SKM-1 (cell line): ENCODE measurements around the gene DLGAP4.
A peak's percentile ranks its signal among the peaks of the same experiment; 100 is the strongest.
"Not testable (repeated sequence)": the region's sequence is repeated elsewhere in the genome, so short reads cannot be mapped to it uniquely, and the experiment has no call there.

Experiments
- DNase-seq: peaks from one replicate; lab custom pipeline; 2025; ENCODE audit not compliant: unreplicated experiment; lab: John Stamatoyannopoulos, UW

Gene DLGAP4

DNA sequence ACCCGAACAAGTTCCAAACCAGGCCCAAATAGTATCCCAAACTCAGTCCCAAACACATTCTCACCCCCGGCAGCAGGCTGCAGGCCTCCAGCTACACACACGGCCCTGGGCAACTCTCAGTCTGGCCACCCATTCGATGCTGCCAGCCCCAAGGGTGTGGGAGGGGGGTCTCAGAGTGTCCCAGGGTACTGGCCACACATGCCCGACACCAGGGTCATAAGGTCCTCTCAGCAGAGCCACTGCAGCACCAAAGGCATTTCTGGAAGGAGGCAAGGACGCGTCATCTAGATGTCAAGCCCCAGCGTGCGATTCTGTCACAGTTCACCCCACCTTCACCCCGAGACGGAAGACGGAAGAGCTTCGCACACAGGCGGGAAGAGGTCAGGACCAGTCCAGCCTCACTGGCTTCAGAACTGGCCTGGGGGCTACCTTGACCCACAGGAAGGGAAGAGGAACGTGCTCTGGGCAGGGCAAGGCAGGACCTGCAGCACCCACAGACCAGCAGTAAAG, 244.7 kb downstream of the DLGAP4 start:
- DNase-seq: no peak

DNA sequence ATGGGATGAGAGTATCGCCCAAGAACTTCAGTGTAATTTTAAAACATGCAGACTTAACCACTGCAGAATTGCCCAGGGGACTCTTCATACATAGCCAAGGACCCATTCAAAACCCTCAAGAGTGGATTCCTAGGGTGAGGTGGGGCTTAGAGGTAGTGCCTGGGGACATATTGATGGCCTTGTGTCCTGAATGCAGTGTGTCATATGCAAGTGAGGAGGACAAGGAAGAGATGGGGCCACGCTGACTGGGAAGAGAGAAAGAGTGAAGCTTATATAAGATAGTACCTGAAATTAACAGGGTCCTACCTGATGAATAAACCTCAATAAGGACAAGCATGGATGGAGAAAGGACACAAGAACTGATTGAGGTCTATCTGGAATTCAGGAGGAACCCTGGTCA, 249.1 kb downstream of the DLGAP4 start:
- DNase-seq: no peak

DNA sequence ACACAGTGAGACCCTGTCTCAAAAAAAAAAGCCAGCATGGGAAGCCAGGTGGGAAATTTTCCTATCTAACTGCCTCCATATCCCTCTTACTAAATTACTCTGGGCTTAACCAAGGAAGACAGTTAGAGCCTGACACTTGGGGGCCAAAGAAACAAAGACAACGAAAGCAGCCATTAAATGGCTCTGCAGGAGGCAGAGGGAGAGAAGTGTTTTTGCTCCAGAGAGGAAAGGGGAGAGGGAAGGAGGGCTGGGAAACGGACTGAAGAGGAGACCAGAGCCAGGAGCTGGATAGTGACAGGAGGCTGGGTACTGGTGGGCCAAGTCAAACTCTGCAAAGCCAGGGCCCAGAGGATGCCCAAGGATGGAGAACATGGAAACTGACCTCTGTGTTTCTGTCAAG, 256.6 kb downstream of the DLGAP4 start:
- no peak for DNase-seq

DNA sequence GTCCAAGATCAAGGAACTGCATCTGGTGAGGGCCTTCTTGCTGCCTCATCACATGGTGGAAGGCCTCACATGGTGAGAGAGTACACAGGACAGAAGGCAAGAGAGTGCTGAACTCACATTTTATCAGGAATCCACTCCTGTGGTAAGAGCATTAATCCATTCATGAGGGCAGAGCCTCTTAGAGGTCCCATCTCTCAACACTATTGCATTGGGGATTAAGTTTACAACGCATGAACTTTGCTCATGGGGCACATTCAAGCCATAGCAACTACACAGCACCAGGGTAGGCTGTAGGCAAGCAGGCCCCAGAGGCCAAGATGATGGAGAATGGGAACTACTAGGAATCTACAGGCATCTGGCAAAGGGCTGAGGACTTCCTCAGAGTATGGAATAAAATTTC, 257.2 kb downstream of the DLGAP4 start:
- DNase-seq: no peak

DNA sequence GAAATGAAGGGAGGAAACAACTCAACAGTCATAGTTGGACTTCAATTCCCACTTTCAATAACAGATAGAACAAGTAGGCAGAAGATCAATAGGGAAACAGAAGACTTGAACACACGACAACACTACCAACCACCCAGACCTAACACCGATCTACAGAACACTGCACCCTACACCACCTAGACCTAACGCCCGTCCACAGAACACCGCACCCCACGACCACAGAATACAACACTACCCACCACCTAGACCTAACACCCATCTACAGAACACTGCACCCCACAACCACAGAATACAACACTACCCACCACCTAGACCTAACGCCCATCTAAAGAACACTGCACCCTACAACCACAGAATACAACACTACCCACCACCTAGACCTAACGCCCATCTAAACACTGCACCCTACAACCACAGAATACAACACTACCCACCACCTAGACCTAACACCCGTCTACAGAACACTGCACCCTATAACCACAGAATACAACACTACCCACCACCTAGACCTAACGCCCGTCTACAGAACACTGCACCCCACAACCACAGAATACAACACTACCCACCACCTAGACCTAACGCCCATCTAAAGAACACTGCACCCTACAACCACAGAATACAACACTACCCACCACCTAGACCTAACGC, 258.1 kb downstream of the DLGAP4 start:
- DNase-seq: not testable (repeated sequence)

DNA sequence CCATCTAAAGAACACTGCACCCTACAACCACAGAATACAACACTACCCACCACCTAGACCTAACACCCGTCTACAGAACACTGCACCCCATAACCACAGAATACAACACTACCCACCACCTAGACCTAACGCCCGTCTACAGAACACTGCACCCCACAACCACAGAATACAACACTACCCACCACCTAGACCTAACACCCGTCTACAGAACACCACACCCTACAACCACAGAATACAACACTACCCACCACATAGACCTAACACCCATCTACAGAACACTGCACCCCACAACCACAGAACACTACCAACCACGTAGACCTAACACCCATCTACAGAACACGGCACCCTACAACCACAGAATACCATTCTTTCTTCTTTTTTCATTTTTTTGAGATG, 258.6 kb downstream of the DLGAP4 start:
- DNase-seq: not testable (repeated sequence)

DNA sequence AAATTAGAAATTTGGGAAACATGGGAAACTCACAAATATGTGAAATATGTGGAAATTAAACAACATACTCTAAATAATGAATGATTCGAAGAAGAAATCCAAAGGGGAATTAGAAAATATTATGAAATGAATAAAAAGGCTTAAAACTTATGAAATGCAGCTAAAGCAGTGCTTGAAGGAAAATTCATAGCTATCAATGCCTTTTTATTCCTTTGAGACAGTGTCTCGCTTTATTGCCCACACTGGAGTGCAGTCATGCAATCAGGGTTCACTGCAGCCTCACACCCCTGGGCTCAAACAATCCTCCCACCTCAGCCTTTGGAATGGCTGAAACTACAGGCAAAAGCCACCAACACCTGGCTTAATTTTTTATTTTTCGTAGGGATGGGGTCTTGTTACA, 259.4 kb downstream of the DLGAP4 start:
- DNase-seq: no peak

DNA sequence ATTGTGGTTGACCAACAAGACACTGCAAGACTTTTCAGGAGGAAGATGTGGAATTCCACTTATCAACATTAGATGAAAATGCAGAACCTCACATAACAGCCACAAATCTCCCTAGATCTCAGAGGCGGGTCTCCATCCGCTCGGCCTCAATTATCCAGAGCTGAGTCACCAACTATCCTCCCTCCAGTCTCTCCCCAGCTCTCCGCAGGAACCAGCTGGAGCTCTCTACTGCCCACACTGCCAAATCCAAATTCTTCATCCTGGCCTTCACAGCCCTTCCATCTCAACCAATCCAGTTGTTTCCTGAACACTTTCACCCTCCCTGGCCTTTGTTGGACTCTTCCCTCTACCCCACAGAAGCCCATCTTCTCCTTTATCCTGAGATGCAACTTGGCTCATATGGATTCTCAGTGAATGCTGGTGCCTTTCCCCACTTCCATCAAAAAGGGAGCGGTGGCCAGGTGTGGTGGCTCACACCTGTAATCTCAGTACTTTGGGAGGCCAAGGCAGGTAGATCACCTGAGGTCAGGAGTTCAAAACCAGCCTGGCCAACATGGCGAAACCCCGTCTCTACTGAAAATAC, 263.8 kb downstream of the DLGAP4 start:
- no peak for DNase-seq

DNA sequence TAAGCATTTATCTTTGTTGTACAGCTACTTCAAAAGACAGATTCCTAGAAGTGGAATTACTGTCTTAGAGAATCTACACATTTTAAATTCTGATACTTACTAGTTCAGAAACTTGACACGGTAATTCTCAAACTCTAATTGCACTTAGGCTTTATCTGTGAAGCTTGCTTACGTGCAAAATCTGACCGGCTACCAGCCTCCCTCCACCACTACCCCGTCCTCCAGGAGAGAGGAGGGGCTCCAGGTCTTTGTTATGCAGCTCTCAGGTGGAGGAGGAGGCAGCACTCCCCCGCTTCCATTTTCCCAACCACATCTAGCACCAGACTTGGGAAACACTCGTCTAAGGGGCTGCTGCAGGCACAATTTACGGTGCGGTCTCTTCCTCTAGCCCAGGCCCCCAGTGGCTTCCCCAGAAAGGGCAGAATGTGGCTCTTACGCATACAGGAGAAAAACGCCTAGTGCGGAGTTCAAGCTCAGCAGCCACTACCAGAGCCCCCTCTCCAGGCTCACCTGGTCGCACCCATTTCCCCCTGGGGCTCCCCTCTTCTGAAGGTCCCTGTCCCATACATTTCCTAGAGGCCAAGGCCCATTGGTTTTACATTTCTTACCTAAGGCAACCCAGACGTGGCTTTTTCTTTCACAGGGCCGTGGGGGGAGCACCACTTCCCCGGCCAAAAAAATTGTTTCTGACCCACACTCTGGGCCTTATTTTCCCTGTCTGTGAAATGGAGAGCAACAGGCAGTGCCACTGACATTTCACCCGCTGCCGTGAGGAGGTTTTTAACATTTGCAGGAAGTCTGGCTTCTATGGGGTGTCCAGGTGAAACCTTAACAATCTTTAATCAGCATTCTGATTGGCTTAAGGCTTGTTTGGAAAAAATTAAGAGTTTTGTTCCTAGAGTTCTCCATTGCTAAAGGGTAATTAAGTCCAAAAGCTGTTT, 265.7 kb downstream of the DLGAP4 start:
- no peak for DNase-seq

DNA sequence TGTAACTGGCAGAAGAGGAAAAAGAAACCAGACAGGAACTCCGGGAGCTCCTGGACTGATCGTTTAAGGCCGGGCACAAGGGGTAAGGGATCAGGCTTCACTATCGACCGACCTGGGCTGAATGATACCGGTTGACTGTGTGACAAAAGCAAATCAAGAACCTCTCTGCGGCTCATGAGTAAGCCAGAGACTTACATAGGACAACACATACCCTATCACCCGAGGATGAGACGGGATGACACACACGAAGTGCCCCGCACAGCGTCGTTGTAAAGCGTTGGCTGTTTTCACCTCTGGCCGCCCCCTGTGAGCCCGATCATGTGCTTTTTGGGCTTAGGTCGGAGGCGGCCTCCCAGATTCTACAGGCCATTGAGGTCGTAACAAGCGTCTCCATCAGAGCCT, 266.6 kb downstream of the DLGAP4 start:
- DNase-seq: no peak

DNA sequence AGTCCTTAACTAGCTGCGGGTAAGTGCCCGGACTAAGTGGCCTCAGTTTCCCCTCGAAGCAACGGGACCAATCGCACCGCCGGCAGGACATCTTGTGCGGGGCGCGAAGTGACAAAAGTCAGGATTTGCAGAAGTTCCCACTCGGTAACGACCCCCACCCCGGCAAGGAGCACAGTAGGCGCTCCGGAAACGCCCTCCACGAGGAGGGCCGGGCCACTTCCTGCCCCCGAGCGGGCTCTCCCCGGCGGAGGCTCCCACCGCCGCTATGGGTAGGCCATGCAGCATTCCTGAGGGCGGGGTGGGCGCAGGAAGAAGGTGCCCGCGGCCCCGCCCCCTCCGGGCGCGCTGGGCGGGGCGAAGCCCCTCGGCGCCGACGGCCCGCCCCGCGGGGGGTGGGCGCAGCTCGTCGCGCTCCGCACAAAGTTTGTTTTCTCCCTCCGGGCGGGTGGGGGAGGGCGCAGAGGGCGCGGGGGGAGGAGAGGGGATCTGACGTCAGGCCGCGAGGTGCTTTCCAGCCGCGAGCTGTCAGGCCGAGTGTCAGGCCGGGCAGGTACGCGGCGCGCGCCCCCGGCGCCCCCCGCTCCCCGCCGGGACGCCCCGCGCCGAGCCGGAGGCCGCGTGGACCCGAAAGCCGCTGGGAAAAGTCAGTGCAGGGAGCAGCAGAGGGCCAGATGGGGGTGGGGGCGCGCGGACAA, 267.1 kb downstream of the DLGAP4 start, which contains the start of gene TGIF2:
TGIF2 (plus strand) TSS at position 495 of the 695 bp plus-strand sequence. CDS start 5,178 bp downstream, outside the sequence.
- DNase-seq: peak; percentile 32

DNA sequence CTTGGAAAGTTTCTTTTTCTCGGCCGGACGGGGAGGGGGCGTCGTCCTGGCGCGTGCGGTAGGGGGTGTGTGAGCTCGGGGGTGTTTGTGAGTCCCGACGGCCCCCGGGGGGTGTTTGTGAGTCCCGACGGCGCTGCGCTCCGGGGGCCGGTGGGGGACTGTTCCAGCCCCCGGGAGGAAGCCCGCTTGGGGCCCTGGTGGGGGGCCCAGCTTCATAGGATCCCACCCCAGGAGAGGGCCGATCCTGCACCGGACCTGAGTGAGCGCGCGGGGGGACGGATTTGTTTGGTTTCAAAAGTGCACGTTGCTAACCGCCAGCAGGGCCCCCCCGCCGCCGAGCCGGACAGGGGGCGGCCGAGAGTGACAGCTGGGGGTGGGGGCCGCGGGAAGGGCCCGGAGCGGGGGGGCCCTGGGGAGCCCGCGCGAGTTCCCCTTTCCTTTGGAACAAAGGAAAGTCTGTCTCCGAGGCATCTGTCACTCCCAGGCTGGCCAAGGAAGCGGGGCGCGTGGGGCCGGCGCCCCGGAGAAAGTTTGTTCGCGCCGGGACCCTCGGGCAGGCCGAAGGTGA, 267.7 kb downstream of the DLGAP4 start:
- DNase-seq: no peak

DNA sequence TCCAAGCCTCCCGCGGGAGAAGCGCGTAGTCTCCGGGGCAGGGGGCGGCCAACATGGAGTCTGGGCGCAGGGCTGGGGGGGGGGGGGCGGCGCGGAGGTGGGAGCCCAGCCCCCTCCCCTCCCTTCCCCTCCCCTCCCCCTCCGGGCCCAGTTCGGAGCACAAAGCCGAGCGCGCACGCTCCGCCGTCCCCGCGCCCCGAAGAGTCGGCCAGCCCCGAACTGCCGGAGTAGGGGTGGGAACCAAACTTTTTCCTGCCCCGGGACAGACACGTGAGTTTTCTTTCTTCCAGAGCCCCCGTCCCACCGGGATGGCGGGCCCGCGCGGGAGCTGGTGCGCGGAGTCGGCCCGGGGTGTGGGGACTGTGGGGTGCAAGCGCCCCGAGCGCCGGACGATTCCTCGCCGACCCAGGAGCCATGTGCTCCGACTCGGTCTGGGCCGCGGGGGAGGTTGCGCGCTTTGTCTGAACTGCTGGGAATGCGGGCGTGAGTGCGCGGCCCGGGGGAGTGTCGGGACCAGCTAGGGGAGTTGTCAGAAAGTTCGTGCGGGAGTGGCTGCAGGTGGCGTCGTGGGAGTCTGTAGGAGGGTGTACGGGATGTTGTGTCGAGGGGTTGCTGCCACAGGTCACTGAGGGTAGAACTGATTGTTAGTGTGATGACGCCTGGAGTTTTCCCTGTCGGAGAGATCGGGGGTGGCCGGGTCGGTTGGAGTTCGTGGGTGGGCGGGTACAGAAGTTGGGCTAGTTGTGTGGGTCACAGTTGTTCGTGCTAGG, 268.4 kb downstream of the DLGAP4 start:
- DNase-seq: no peak

DNA sequence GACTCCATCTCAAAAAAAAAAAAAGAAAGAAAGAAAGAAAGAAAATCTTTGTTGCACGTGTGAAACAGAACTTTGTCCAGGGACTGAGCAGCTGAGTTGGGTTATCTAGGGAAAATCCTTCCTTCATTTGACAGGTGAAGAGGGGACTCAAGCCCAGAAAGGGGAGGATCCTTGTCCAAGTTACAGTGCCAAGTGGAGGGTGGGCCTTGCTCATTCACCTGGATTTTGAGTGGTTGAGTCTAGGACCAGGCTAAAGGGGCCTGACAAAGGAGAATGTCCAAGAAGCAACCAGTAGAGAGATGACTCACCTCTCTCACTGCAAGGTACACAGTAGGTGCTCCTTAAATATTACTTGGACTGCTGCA, 269.9 kb downstream of the DLGAP4 start:
- no peak for DNase-seq
